NCI-H345 (cell line): ENCODE measurements around the gene GIPC1.
"Not testable (repeated sequence)": the region's sequence is repeated elsewhere in the genome, so short reads cannot be mapped to it uniquely, and the experiment has no call there.

Experiments
- DNase-seq: peaks from one replicate; lab custom pipeline; 2025; lab: John Stamatoyannopoulos, UW

The GIPC1 gene

GRCh38 chr19:14470031-14470876 lies 25.7 kb downstream of the GIPC1 start:
- DNase-seq = no peak

GRCh38 chr19:14467816-14468215 lies 28.1 kb downstream of the GIPC1 start:
- DNase-seq = no peak

- DNase-seq = no peak
Measured at GRCh38 chr19:14467391-14467790, 28.5 kb downstream of the GIPC1 start.

- DNase-seq = no peak
Measured at GRCh38 chr19:14463747-14464146, 32.2 kb downstream of the GIPC1 start.

- DNase-seq = not testable (repeated sequence)
Measured at GRCh38 chr19:14462401-14462800, 33.5 kb downstream of the GIPC1 start.

GRCh38 chr19:14460935-14461334 lies 35.0 kb downstream of the GIPC1 start:
- no peak for DNase-seq

GRCh38 chr19:14459703-14460102 lies 36.2 kb downstream of the GIPC1 start:
- no peak for DNase-seq

GRCh38 chr19:14452303-14452702 lies 43.6 kb downstream of the GIPC1 start:
- DNase-seq = not testable (repeated sequence)

GRCh38 chr19:14450876-14451275 lies 45.1 kb downstream of the GIPC1 start:
- DNase-seq = no peak

GRCh38 chr19:14450168-14450874 lies 45.6 kb downstream of the GIPC1 start:
- no peak for DNase-seq

GRCh38 chr19:14449321-14449720 lies 46.6 kb downstream of the GIPC1 start:
- no peak for DNase-seq

- DNase-seq = no peak
Measured at GRCh38 chr19:14446336-14447036, 49.4 kb downstream of the GIPC1 start.

- no peak for DNase-seq
Measured at GRCh38 chr19:14443632-14444216, 52.2 kb downstream of the GIPC1 start.

- no peak for DNase-seq
Measured at GRCh38 chr19:14442891-14443631, 52.9 kb downstream of the GIPC1 start.

- no peak for DNase-seq
Measured at GRCh38 chr19:14441041-14441938, 54.6 kb downstream of the GIPC1 start.

GRCh38 chr19:14440049-14440448 lies 55.9 kb downstream of the GIPC1 start:
- DNase-seq = no peak

GRCh38 chr19:14439014-14439413 lies 56.9 kb downstream of the GIPC1 start:
- no peak for DNase-seq

- DNase-seq = no peak
Measured at GRCh38 chr19:14437578-14438140, 58.3 kb downstream of the GIPC1 start.

GRCh38 chr19:14435320-14436050 lies 60.4 kb downstream of the GIPC1 start:
- DNase-seq = no peak
